ENCODE results near the gene BFSP2.
"Not testable (repeated sequence)": the region's sequence is repeated elsewhere in the genome, so short reads cannot be mapped to it uniquely, and the experiment has no call there.

BFSP2 gene

DNA sequence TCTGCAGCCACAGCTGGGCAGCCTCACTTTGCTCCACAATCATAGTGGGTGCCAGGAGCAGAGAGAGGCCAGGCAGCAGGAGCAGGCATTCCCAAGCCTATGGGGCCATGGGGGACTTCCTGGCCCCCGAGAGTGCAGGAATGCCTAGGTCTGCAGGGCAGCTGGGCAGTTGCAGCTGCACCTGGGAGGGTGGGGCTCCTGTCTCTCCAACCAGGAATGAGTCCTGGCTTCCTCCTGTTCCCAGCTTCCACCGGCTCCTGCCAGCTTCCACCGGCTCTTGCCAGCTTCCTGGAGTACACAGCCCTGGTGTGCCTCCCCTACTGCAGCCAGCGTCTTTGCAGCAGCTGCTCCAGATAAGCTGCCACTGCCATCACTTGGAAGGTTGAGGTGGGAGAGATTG, 87.3 kb downstream of the BFSP2 start:
- no peak for DNase-seq

DNA sequence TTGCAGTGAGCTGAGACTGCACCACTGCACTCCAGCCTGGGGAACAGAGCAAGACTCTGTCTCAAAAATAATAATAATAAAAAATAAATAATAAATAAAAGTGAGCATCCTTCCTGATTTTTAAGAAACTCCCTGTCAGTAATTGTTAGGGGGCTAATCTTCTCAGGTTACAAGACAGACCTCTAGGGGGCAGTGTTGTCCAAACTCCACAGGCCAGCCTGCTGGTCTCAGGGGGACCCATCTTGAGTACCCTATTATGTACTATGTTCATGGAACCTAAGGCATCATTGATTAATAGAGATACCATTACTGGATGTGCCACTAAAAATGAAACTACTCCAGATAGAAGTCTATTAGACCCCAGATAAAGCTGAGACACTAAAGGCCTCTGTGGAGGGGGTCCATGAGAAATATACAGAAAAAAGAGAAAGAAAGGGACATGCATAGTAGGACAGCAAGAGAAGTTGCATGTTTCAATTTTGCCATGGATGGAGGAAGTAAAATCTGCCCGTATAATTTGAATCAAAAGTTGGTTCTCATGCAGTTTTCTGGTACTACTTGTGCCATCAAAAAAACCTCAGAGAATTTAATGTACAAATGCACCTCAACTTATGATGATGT, 88.2 kb downstream of the BFSP2 start:
- peak; percentile 73 for DNase-seq

GRCh38 chr3:133488785-133489367, 89.0 kb downstream of the BFSP2 start:
- DNase-seq = no peak

- no peak for DNase-seq
Measured at GRCh38 chr3:133489466-133490085, 89.7 kb downstream of the BFSP2 start.

DNA sequence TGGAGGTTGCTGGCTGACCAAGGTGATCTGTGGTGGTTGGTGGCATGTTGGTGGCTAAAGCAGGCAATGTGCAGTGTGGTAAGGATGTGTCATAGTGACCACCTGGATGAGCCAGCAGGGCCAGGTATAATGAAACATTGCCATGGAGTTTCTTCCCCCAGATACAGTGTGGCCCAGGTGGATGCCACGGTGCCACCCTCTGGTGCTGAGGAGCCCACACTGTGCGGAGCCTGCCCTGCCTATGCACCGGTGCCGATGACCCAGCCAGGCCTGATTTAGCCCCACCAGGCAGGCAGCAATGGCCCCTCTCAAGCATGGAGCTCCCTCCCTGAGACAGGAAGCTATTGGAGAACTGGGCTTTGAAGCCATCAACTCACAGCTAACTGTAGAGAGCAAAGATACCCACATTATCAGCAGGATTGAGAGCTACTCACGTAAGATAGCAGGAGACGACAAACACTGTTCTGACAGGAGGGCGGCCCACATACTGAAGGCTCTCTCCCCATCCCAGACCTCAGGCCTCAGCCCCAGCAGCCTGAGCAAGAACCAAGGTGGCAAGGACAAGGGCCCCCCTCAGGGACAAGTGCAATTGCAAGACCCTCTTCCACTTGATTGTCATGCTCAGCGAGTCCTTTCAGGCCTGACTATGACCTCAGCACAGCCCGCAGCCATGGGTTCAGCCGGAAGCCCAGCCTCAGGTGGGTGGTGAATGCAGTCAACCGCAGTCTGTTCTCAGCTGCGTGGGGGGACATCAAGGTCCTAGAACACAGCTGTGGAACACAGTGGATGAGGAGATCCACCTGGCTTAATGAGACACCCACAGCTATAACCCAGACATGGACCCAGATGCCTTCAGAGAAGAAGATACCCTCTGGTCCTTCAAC, 90.9 kb downstream of the BFSP2 start:
- DNase-seq = peak; percentile 55

DNA sequence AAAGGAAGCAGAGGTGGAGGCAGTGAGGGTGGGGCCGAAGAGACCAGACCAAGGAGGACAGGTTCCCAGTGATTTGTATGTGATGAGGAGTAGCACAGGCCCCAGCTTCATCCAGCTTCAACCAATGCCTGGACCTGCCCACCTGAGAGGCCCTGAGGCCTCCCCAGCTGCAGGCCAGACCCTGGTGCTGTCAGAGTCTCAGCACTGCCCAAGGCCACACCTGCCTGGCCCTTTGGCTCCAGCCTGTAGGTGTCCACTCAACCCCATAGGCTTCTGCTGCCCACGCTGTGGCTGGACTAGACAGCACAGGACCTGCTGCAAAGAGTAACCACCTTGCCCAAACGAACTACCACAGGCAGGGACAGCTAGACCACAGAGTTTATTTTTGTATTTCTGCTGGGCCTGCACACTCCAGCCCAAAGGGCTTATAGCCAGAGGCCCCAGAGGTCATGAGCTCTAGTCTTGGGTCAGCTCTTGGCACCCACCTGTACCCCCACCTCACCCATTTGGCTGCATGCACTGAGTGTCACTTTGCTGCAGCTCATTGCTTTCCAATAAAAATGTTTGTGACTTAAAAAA, 91.7 kb downstream of the BFSP2 start:
- no peak for DNase-seq

GRCh38 chr3:133492159-133492741, 92.4 kb downstream of the BFSP2 start:
- DNase-seq = no peak

GRCh38 chr3:133494469-133494868, 94.6 kb downstream of the BFSP2 start:
- no peak for DNase-seq

DNA sequence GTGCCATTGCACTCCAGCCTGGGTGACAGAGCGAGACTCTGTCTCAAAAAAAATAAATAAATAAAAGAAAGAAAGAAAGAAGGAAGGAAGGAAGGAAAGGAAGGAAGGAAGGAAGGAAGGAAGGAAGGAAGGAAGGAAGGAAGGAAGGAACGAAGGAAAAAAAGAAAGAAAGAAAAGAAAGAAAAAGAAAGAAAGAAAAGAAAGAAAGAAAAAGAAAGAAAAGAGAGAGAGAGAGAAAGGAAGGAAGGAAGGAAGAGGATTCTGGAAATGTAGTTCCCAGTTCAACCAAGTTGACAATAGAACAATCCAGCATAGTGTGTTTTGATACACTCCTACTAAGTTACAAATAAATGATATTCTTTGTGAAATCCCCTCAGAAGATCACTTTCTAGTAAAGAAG, 102.7 kb downstream of the BFSP2 start:
- DNase-seq = not testable (repeated sequence)

- DNase-seq = no peak
Measured at GRCh38 chr3:133503409-133503808, 103.6 kb downstream of the BFSP2 start.

GRCh38 chr3:133504736-133505135, 104.9 kb downstream of the BFSP2 start:
- DNase-seq = no peak

GRCh38 chr3:133505813-133506212, 106.0 kb downstream of the BFSP2 start:
- DNase-seq = no peak

DNA sequence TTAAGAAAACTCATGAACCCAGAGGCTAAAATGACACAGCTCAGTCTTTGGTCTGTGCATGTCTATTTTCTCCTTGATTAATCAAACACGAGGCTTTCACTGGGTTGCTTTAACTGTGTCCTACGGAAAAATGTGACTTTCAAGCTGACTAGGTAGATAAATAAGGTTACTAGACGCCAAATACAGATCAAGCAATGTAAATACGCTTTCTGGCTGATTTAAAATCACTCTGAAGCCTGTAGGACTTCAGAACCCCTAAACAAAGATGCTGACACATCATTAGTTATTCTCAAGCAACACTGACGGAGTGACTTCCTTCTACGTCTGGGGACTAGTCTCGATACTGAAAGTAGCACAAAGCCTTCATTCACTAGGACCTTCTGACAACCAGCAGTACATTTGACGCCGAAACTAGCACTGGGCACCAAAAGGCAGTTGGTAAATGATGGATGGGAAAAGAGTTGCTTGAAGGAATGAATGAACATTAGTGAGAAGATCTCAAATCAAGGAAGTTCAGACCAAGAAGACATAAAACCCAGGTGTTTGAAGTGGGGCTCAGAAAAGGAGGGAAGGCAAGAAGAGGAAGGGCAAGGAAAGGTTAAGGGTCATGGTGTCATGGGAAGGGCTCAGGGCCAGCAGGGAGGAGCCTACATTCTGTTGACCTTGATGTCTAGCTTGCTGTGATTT, 106.5 kb downstream of the BFSP2 start:
- DNase-seq = peak; percentile 66

DNA sequence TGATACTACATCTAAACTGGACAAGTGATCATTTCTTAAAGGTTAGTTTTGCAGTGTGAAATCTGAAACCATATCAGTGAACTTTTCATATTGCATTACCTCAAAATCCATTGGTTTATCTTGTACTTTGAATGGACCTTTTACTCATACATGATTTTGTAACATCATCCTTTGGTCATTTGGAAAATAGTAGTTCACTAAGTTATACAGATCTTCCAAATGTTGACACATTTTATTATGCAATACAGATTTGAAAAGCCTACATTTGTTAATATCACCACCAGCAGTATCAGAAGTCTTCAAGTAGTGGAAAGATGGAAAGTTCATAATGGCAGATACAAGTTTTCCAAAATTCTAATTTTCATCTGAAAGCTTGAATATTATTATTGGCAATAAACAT, 109.6 kb downstream of the BFSP2 start:
- no peak for DNase-seq

DNA sequence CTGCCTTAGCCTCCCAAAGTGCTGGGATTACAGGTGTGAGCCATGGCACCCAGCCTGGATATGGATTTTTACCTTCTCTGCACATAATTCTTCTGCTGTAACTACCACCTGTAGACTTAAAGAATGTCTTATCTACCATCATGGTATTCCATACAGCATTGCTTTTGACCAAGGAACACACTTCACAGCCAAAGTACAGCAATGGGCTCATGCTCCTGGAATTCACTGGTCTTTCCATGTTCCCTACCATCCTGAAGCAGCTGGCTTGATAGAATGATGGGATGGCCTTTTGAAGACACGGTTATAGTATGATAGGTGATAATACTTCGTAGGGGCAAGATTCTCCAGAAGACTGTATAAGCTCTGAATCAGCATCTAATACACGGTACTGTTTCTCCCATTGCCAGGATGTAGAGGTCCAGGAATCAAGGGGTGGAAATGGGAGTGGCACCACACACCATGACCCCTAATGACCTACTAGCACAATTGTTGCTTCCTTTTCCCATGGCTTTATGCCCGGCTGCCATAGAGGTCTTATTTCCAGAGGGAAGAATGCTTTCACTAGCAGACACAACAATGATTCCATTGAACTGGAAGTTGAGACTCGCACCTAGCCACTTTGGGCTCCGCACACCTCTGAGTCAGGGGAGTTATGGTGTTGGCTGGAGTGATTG, 112.7 kb downstream of the BFSP2 start:
- DNase-seq = no peak

DNA sequence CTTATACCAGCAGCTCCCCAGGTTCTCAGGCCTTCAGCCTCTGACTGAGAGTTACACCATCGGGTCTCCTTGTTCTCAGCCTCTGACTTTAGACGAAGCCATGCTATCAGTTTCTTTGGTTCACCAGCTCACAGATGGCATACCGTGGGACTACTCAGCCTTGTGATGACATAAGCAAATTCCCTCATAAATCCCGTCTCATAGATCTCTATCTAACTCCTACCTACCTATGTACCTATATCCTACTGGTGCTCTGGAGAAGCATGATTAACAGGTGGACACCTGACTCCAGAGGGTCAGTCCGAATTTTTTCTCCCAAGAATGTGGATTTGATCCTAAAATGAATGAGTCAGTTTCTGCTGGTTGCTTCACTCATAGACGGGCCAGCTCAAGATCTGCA, 114.6 kb downstream of the BFSP2 start:
- DNase-seq = no peak

DNA sequence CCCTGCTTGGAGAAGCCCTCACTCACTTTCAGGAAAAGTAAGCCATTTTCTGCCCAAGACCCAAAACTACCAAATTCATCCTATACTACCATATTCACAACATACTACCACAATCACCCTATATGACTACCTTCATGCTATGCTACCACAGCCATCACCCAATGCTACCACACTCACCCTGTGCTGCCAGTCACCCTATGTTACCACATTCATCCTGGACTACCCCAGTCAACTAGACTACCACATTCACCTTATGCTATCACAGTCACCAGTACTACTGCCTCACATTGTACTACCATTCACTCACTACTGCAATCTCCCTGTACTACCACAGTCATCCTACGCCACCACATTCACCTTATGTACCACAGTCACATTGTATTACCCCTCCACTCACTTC, 115.3 kb downstream of the BFSP2 start:
- DNase-seq = no peak

- no peak for DNase-seq
Measured at GRCh38 chr3:133520286-133520685, 120.4 kb downstream of the BFSP2 start.

- not testable (repeated sequence) for DNase-seq
Measured at GRCh38 chr3:133520938-133521337, 121.1 kb downstream of the BFSP2 start.

GRCh38 chr3:133521946-133522345, 122.1 kb downstream of the BFSP2 start:
- no peak for DNase-seq

DNA sequence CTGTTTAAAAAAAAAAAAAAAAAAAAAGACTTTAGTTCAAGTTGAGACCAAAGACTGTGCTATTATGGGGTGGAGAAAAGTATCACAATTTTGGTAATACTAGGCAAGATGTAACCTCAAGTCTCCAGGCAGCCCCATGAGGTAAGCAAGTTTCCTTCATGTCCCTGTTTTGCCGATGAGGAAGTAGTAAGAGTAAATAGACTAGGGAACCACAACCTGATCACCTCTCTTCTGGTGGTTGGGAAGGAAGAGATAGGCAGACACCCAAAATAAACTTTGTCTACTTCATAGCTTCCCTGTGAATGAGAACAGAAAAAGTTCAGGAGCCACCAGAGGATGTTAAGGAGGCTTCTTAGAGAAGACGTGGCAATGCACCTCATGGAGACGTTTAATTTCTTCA, 123.9 kb downstream of the BFSP2 start:
- not testable (repeated sequence) for DNase-seq
